ENCODE data around the gene BSN. TPM values are rescaled to one million over a fixed set of nuclear protein-coding genes. Genes with fewer than 3 reads are reported as not detected.
A peak's percentile ranks its signal among the peaks of the same experiment; 100 is the strongest.

Gene BSN
- polyA plus RNA-seq, 1 donor (not counting 4 experiments of a cell fraction or from before 2014, with no cell fraction given): under 0.01 TPM

GRCh38 chr3:49552087-49552486 is 2.2 kb upstream of the BSN start:
- H3K9me3 ChIP-seq (ENCODE audit: control insufficient read depth, low read depth, low read length): no peaks in the 10 kb centered on the region
- H3K9ac ChIP-seq (ENCODE audit: control insufficient read depth, extremely low read depth, insufficient read depth, low read length): no peak overlapping the region
- H4K20me1 ChIP-seq (ENCODE audit: control insufficient read depth, extremely low read depth, insufficient read depth, low read length): no peaks in the 10 kb centered on the region
- TF ChIP-seq CTCF (optimal IDR thresholded peaks at IDR 0.05 in 1 of 3, IDR thresholded peaks at IDR 0.05 in 1 of 3, conservative IDR thresholded peaks at IDR 0.05 in 1 of 3; ENCODE audit: extremely low read depth in 1 of 3, insufficient read depth in 2 of 3, low read length in 3 of 3) (no peak), EZH2 (IDR thresholded peaks at IDR 0.05; ENCODE audit: low read length) (no peak)
- no peak overlapping the region for H3K4me3 ChIP-seq (ENCODE audit: control insufficient read depth in 2 of 3, extremely low read depth in 1 of 3, insufficient read depth in 2 of 3, low read depth in 1 of 3, low read length in 3 of 3)
- H2AFZ ChIP-seq (ENCODE audit: control insufficient read depth, low read length): no peak overlapping the region
- DNase-seq (ENCODE audit: low read depth, low spot score) (no peak), FAIRE-seq (no peak)
- no peak overlapping the region for H3K4me2 ChIP-seq (ENCODE audit: control insufficient read depth, extremely low read depth, insufficient read depth, low read depth, low read length)
- H3K27me3 ChIP-seq (ENCODE audit: control insufficient read depth, extremely low read depth, insufficient read depth, low read length): peaks cover 19% of the 10 kb centered on the region
- no peaks in the 10 kb centered on the region for H3K36me3 ChIP-seq (ENCODE audit: control insufficient read depth in 2 of 2, extremely low read depth in 1 of 2, insufficient read depth in 2 of 2, low read length in 2 of 2)
- H3K79me2 ChIP-seq (ENCODE audit: control insufficient read depth, insufficient read depth, low read length): no peaks in the 10 kb centered on the region
- no peak overlapping the region for H3K27ac ChIP-seq (ENCODE audit: control insufficient read depth, insufficient read depth, low read length)
- H3K4me1 ChIP-seq (ENCODE audit: control insufficient read depth, extremely low read depth, insufficient read depth, low read length): peaks cover 11% of the 10 kb centered on the region
- dilution Hi-C loops (cut with MboI; ENCODE audit: extremely low pct_ligation_motif_present, low sequenced_read_pairs): loop anchor here (25.0 kb wide), 1 partner anchor 110 kb away; the partner anchor contains the start of gene APEH
- H3K9me1 ChIP-seq (ENCODE audit: control insufficient read depth, extremely low read depth, insufficient read depth, low read length): no peaks in the 10 kb centered on the region

- H3K9me1 ChIP-seq (ENCODE audit: control insufficient read depth, extremely low read depth, insufficient read depth, low read length): no peaks in the 10 kb centered on the region
- DNase-seq (ENCODE audit: low read depth, low spot score) (no peak), FAIRE-seq (no peak)
- no peak for TF ChIP-seq CTCF (optimal IDR thresholded peaks at IDR 0.05 in 1 of 3, IDR thresholded peaks at IDR 0.05 in 1 of 3, conservative IDR thresholded peaks at IDR 0.05 in 1 of 3; ENCODE audit: extremely low read depth in 1 of 3, insufficient read depth in 2 of 3, low read length in 3 of 3)
- no peak for TF ChIP-seq EZH2 (IDR thresholded peaks at IDR 0.05; ENCODE audit: low read length)
- no peaks in the 10 kb centered on the region for H3K36me3 ChIP-seq (ENCODE audit: control insufficient read depth in 2 of 2, extremely low read depth in 1 of 2, insufficient read depth in 2 of 2, low read length in 2 of 2)
- H2AFZ ChIP-seq (ENCODE audit: control insufficient read depth, low read length): no peak overlapping the region
- H3K4me1 ChIP-seq (ENCODE audit: control insufficient read depth, extremely low read depth, insufficient read depth, low read length): peaks cover 11% of the 10 kb centered on the region
- no peak overlapping the region for H3K27ac ChIP-seq (ENCODE audit: control insufficient read depth, insufficient read depth, low read length)
- peak overlapping the region; percentile 94 for H3K4me2 ChIP-seq (ENCODE audit: control insufficient read depth, extremely low read depth, insufficient read depth, low read depth, low read length)
- no peaks in the 10 kb centered on the region for H3K9me3 ChIP-seq (ENCODE audit: control insufficient read depth, low read depth, low read length)
- no peaks in the 10 kb centered on the region for H3K79me2 ChIP-seq (ENCODE audit: control insufficient read depth, insufficient read depth, low read length)
- H4K20me1 ChIP-seq (ENCODE audit: control insufficient read depth, extremely low read depth, insufficient read depth, low read length): no peaks in the 10 kb centered on the region
- peak overlapping the region; percentile 72 for H3K9ac ChIP-seq (ENCODE audit: control insufficient read depth, extremely low read depth, insufficient read depth, low read length)
- H3K4me3 ChIP-seq (ENCODE audit: control insufficient read depth in 2 of 3, extremely low read depth in 1 of 3, insufficient read depth in 2 of 3, low read depth in 1 of 3, low read length in 3 of 3): peak overlapping the region in 2 of 3 experiments; percentile 75 to 78
- peaks cover 23% of the 10 kb centered on the region for H3K27me3 ChIP-seq (ENCODE audit: control insufficient read depth, extremely low read depth, insufficient read depth, low read length)
- dilution Hi-C loops (cut with MboI; ENCODE audit: extremely low pct_ligation_motif_present, low sequenced_read_pairs): loop anchor here (25.0 kb wide), 1 partner anchor 109 kb away; the partner anchor contains the start of gene APEH
These were observed 969 bp upstream of the BSN start for GRCh38 chr3:49553324-49553691.
